GM19035 (cell line): ENCODE results near the gene SHISA9.

Source experiments
- ATAC-seq: cut with Tn5 transposase; IDR thresholded peaks from one replicate; pipeline ENCODE4 v1.9.1; 2021; ENCODE audit not compliant: unreplicated experiment

The SHISA9 gene

GRCh38 chr16:12942861-12943260, 41.5 kb downstream of the SHISA9 start:
- no peak for ATAC-seq

GRCh38 chr16:12944300-12944699, 42.9 kb downstream of the SHISA9 start:
- no peak for ATAC-seq

- no peak for ATAC-seq
These were observed 50.0 kb downstream of the SHISA9 start for GRCh38 chr16:12951392-12951791.

- no peak for ATAC-seq
These were observed 50.6 kb downstream of the SHISA9 start for GRCh38 chr16:12951976-12952375.

- no peak for ATAC-seq
These were observed 57.0 kb downstream of the SHISA9 start for GRCh38 chr16:12958366-12958765.

- no peak for ATAC-seq
These were observed 57.7 kb downstream of the SHISA9 start for GRCh38 chr16:12959072-12959471.

GRCh38 chr16:12961626-12962025, 60.2 kb downstream of the SHISA9 start:
- ATAC-seq, result no peak

GRCh38 chr16:12964461-12964860, 63.1 kb downstream of the SHISA9 start:
- no peak for ATAC-seq

GRCh38 chr16:12965274-12965804, 63.9 kb downstream of the SHISA9 start:
- no peak for ATAC-seq

GRCh38 chr16:12971241-12971640, 69.8 kb downstream of the SHISA9 start:
- ATAC-seq, result no peak

GRCh38 chr16:12972246-12972645, 70.8 kb downstream of the SHISA9 start:
- no peak for ATAC-seq

- no peak for ATAC-seq
These were observed 74.4 kb downstream of the SHISA9 start for GRCh38 chr16:12975766-12976165.

- no peak for ATAC-seq
These were observed 75.1 kb downstream of the SHISA9 start for GRCh38 chr16:12976496-12976895.

GRCh38 chr16:12976936-12977335, 75.5 kb downstream of the SHISA9 start:
- no peak for ATAC-seq

GRCh38 chr16:12985516-12985915, 84.1 kb downstream of the SHISA9 start:
- ATAC-seq, result no peak

- ATAC-seq, result no peak
These were observed 86.7 kb downstream of the SHISA9 start for GRCh38 chr16:12988071-12988470.

- ATAC-seq, result no peak
These were observed 90.7 kb downstream of the SHISA9 start for GRCh38 chr16:12992066-12992465.

- ATAC-seq, result no peak
These were observed 93.0 kb downstream of the SHISA9 start for GRCh38 chr16:12994402-12994801.

GRCh38 chr16:12995721-12996372, 94.4 kb downstream of the SHISA9 start:
- no peak for ATAC-seq

GRCh38 chr16:12998361-12999085, 97.1 kb downstream of the SHISA9 start:
- no peak for ATAC-seq

GRCh38 chr16:12999368-12999767, 98.0 kb downstream of the SHISA9 start:
- ATAC-seq, result no peak

- ATAC-seq, result no peak
These were observed 104.4 kb downstream of the SHISA9 start for GRCh38 chr16:13005721-13006247.
